ENCODE measurements around the gene PIN1. TPM values are rescaled to one million over a fixed set of nuclear protein-coding genes. Genes with fewer than 3 reads are reported as not detected.

Gene PIN1
- total RNA-seq, 1 experiment from 2014 or later, result 63.3 TPM

GRCh38 chr19:9828551-9829063 is 6.5 kb upstream of the PIN1 start:
- TF ChIP-seq, protein P1, sequence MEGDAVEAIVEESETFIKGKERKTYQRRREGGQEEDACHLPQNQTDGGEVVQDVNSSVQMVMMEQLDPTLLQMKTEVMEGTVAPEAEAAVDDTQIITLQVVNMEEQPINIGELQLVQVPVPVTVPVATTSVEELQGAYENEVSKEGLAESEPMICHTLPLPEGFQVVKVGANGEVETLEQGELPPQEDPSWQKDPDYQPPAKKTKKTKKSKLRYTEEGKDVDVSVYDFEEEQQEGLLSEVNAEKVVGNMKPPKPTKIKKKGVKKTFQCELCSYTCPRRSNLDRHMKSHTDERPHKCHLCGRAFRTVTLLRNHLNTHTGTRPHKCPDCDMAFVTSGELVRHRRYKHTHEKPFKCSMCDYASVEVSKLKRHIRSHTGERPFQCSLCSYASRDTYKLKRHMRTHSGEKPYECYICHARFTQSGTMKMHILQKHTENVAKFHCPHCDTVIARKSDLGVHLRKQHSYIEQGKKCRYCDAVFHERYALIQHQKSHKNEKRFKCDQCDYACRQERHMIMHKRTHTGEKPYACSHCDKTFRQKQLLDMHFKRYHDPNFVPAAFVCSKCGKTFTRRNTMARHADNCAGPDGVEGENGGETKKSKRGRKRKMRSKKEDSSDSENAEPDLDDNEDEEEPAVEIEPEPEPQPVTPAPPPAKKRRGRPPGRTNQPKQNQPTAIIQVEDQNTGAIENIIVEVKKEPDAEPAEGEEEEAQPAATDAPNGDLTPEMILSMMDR (IDR thresholded peaks at IDR 0.05; ENCODE audit: insufficient read depth in 1 of 2, low read depth in 1 of 2, low read length in 1 of 2, severe bottlenecking in 1 of 2, unreplicated experiment in 1 of 2), result no peak
- Mint-ChIP-seq H3K9me3 (ENCODE audit: unreplicated experiment) (no peaks in the 10 kb centered on the region), H3K4me3 (ENCODE audit: unreplicated experiment) (peak overlapping the region; percentile 86), H3K4me1 (ENCODE audit: low read depth, unreplicated experiment) (peaks cover 7% of the 10 kb centered on the region), H3K36me3 (ENCODE audit: insufficient read depth, unreplicated experiment) (peaks cover 26% of the 10 kb centered on the region), H3K27me3 (ENCODE audit: insufficient read depth, unreplicated experiment) (no peaks in the 10 kb centered on the region), H3K27ac (ENCODE audit: unreplicated experiment) (peak overlapping the region; percentile 91)
- POLR2A ChIA-PET, result interaction anchor here (0.6 kb wide), 1 partner anchor 30 kb away, joined by 3 read pairs; no protein-coding TSS in a partner anchor
- Histone ChIP-seq H3K36me3 (ENCODE audit: control insufficient read depth, insufficient read depth, low read length) (no peaks in the 10 kb centered on the region), H3K4me1 (0 out of 2 replicates have a peak, but pooled peaks cover 7% of the 10 kb centered on the region), H3K27me3 (replicated peaks; ENCODE audit: control insufficient read depth, insufficient read depth, low read length) (no peaks in the 10 kb centered on the region), H3K9me3 (no peaks in the 10 kb centered on the region), H3K4me3 (ENCODE audit: low read depth, low read length) (peak overlapping the region; percentile 58)
- CTCF ChIA-PET, result interaction anchor here (0.6 kb wide), 1 partner anchor 63 kb away, joined by 3 read pairs; no protein-coding TSS in a partner anchor
- intact Hi-C loops (cut with micrococcal nuclease; ENCODE audit: unreplicated experiment), result loop anchor here (5.0 kb wide), 1 partner anchor 1301 kb away; no protein-coding TSS in a partner anchor
- no peak for DNase-seq
- BruUV-seq (replicated peaks), result TSS peak; percentile 71

GRCh38 chr19:9834307-9834725 is 802 bp upstream of the PIN1 start:
- TF ChIP-seq, protein P1 (IDR thresholded peaks at IDR 0.05; ENCODE audit: insufficient read depth in 1 of 2, low read depth in 1 of 2, low read length in 1 of 2, severe bottlenecking in 1 of 2, unreplicated experiment in 1 of 2), result no peak
- H3K4me3 Mint-ChIP-seq (ENCODE audit: unreplicated experiment), result peak overlapping the region; percentile 84
- Histone ChIP-seq H3K9me3 (no peaks in the 10 kb centered on the region), H3K4me1 (no peaks in the 10 kb centered on the region; the same call in 1 of the 2 replicates), H3K36me3 (ENCODE audit: control insufficient read depth, insufficient read depth, low read length) (peaks cover 6% of the 10 kb centered on the region), H3K27me3 (replicated peaks; ENCODE audit: control insufficient read depth, insufficient read depth, low read length) (no peaks in the 10 kb centered on the region), H3K4me3 (ENCODE audit: low read depth, low read length) (peak overlapping the region; percentile 95)
- H3K27me3 Mint-ChIP-seq (ENCODE audit: insufficient read depth, unreplicated experiment), result no peaks in the 10 kb centered on the region
- BruUV-seq (replicated peaks), result no TSS peak
- no peak for DNase-seq
- CTCF ChIA-PET, result no interaction called here
- H3K4me1 Mint-ChIP-seq (ENCODE audit: low read depth, unreplicated experiment), result no peaks in the 10 kb centered on the region
- POLR2A ChIA-PET, result no interaction called here
- peak overlapping the region; percentile 83 for H3K27ac Mint-ChIP-seq (ENCODE audit: unreplicated experiment)
- H3K36me3 Mint-ChIP-seq (ENCODE audit: insufficient read depth, unreplicated experiment), result peaks cover 24% of the 10 kb centered on the region
- intact Hi-C loops (cut with micrococcal nuclease; ENCODE audit: unreplicated experiment), result no loop called here
- H3K9me3 Mint-ChIP-seq (ENCODE audit: unreplicated experiment), result no peaks in the 10 kb centered on the region

DNA sequence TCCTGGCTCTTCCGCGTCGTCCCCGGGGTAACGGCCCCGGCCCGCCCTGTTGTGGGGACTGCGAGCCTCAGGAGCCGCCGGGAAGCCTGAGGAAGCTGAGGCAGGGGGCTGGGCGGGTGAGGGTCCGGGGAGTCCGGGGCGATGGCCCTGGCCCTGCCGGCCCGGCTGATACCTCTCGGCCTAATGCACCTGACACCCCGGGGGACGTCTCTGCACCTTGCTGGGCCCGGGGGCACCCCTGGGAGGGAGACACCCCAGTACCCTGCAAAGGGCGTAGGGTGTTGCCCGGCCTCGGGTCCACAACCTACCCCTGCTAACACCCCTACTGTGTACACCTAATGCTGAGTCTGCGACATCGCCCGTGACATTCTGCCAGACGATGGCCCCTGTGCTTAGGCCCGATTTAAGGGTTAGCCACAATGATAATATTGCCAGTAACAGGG is 410 bp downstream of the PIN1 start:
- POLR2A ChIA-PET, result interaction anchor here (0.7 kb wide), 1 partner anchor 25 kb away, joined by 6 read pairs; no protein-coding TSS in a partner anchor
- TSS peak; percentile 17 for BruUV-seq (replicated peaks)
- intact Hi-C loops (cut with micrococcal nuclease; ENCODE audit: unreplicated experiment), result loop anchor here (1.0 kb wide), 1 partner anchor 16 kb away; the partner anchor contains the start of gene FBXL12
- no peaks in the 10 kb centered on the region for H3K4me1 Mint-ChIP-seq (ENCODE audit: low read depth, unreplicated experiment)
- no peaks in the 10 kb centered on the region for H3K9me3 ChIP-seq
- no peak overlapping the region for H3K27ac Mint-ChIP-seq (ENCODE audit: unreplicated experiment)
- peaks cover 19% of the 10 kb centered on the region for H3K36me3 Mint-ChIP-seq (ENCODE audit: insufficient read depth, unreplicated experiment)
- peak overlapping the region; percentile 95 for H3K4me3 ChIP-seq (ENCODE audit: low read depth, low read length)
- DNase-seq, result no peak
- no peaks in the 10 kb centered on the region for H3K9me3 Mint-ChIP-seq (ENCODE audit: unreplicated experiment)
- H3K4me1 ChIP-seq, result no peaks in the 10 kb centered on the region; the same call in 1 of the 2 replicates
- CTCF ChIA-PET, result interaction anchor here (0.6 kb wide), 1 partner anchor 70 kb away, joined by 5 read pairs; no protein-coding TSS in a partner anchor
- TF ChIP-seq, protein P1 (IDR thresholded peaks at IDR 0.05; ENCODE audit: insufficient read depth in 1 of 2, low read depth in 1 of 2, low read length in 1 of 2, severe bottlenecking in 1 of 2, unreplicated experiment in 1 of 2), result no peak
- peak overlapping the region; percentile 84 for H3K4me3 Mint-ChIP-seq (ENCODE audit: unreplicated experiment)
- peaks cover 6% of the 10 kb centered on the region for H3K36me3 ChIP-seq (ENCODE audit: control insufficient read depth, insufficient read depth, low read length)
- no peaks in the 10 kb centered on the region for H3K27me3 ChIP-seq (replicated peaks; ENCODE audit: control insufficient read depth, insufficient read depth, low read length)
- H3K27me3 Mint-ChIP-seq (ENCODE audit: insufficient read depth, unreplicated experiment), result no peaks in the 10 kb centered on the region

All from Caco-2 (cell line).